Right atrium auricular region (tissue), 2 donors: ENCODE results near the gene PTCD1. TPM values are rescaled to one million over a fixed set of nuclear protein-coding genes. Genes with fewer than 3 reads are reported as not detected.

ENCODE experiments used
- DNase-seq: peaks from one replicate; pipeline ENCODE4 v3.0.0-alpha.2; 2019; ENCODE audit warnings: low spot score
- H3K27ac ChIP-seq, 2 donors: fragments of 200-600 bp; sonication (generic); 1 replicate in 1 of 2; 2 replicates in 1 of 2; pipeline ENCODE4 v1.5.1; 2016 to 2019
- H3K27me3 ChIP-seq, 2 donors: fragments of 200-600 bp; sonication (generic); one replicate each; pipeline versions ENCODE4 v1.5.1 to v1.6.0; 2017 to 2019
- H3K36me3 ChIP-seq: fragments of 200-600 bp; sonication (generic); one replicate; pipeline ENCODE4 v1.5.1; 2016
- H3K4me1 ChIP-seq, 2 donors: fragments of 200-600 bp; sonication (generic); one replicate each; pipeline versions ENCODE4 v1.5.1 to v1.6.0; 2017 to 2019
- H3K4me3 ChIP-seq, 2 donors: fragments of 200-600 bp; sonication (generic); 1 replicate in 1 of 2; 2 replicates in 1 of 2; pipeline ENCODE4 v1.5.1; 2017 to 2019; ENCODE audit warnings: mild to moderate bottlenecking in 1 of 2, moderate library complexity in 1 of 2
- H3K9me3 ChIP-seq, 2 donors: fragments of 200-600 bp; sonication (generic); one replicate each; pipeline ENCODE4 v1.5.1; 2019
- total RNA-seq, 2 donors: library from RNA; depleted of rRNA; stranded (reverse); fragments of >200 nt; gene quantifications; one replicate each; pipeline ENCODE4 v1.1.0, GENCODE V29; 2016
- TF ChIP-seq, protein P1 (sequence below), 2 donors: fragments of 200-600 bp; sonication (generic); IDR thresholded peaks; one replicate each; pipeline ENCODE4 v1.5.1; 2019; ENCODE audit warnings: antibody characterized with exemption in 2 of 2

PTCD1 gene
- total RNA-seq, 2 donors from 2014 or later, result 4.6 to 5.3 TPM

- peaks cover 32% of the 10 kb centered on the region for H3K36me3 ChIP-seq
- H3K9me3 ChIP-seq, result no peaks in the 10 kb centered on the region
- no peak for DNase-seq
- TF ChIP-seq, protein P1, sequence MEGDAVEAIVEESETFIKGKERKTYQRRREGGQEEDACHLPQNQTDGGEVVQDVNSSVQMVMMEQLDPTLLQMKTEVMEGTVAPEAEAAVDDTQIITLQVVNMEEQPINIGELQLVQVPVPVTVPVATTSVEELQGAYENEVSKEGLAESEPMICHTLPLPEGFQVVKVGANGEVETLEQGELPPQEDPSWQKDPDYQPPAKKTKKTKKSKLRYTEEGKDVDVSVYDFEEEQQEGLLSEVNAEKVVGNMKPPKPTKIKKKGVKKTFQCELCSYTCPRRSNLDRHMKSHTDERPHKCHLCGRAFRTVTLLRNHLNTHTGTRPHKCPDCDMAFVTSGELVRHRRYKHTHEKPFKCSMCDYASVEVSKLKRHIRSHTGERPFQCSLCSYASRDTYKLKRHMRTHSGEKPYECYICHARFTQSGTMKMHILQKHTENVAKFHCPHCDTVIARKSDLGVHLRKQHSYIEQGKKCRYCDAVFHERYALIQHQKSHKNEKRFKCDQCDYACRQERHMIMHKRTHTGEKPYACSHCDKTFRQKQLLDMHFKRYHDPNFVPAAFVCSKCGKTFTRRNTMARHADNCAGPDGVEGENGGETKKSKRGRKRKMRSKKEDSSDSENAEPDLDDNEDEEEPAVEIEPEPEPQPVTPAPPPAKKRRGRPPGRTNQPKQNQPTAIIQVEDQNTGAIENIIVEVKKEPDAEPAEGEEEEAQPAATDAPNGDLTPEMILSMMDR (IDR thresholded peaks at IDR 0.05), result no peak
- no peaks in the 10 kb centered on the region for H3K27me3 ChIP-seq
- H3K27ac ChIP-seq, result no peak overlapping the region
- H3K4me1 ChIP-seq, result peaks cover 0 to 36% of the 10 kb centered on the region in 2 donors
- no peak overlapping the region for H3K4me3 ChIP-seq
These were observed 32.0 kb downstream of the PTCD1 start for GRCh38 chr7:99406557-99406956.

GRCh38 chr7:99404977-99405320, 33.6 kb downstream of the PTCD1 start:
- H3K9me3 ChIP-seq, result no peaks in the 10 kb centered on the region
- no peak overlapping the region for H3K27ac ChIP-seq
- peaks cover 0 to 29% of the 10 kb centered on the region in 2 donors for H3K4me1 ChIP-seq
- H3K27me3 ChIP-seq, result no peaks in the 10 kb centered on the region
- H3K36me3 ChIP-seq, result peaks cover 36% of the 10 kb centered on the region
- TF ChIP-seq, protein P1 (IDR thresholded peaks at IDR 0.05), result no peak
- H3K4me3 ChIP-seq, result no peak overlapping the region
- DNase-seq, result no peak

- Histone ChIP-seq H3K4me1 (peaks cover 0 to 24% of the 10 kb centered on the region in 2 donors), H3K4me3 (no peak overlapping the region), H3K27ac (no peak overlapping the region), H3K27me3 (no peaks in the 10 kb centered on the region), H3K36me3 (peaks cover 41% of the 10 kb centered on the region), H3K9me3 (no peaks in the 10 kb centered on the region)
- TF ChIP-seq, protein P1 (IDR thresholded peaks at IDR 0.05), result no peak
- no peak for DNase-seq
These were observed 34.2 kb downstream of the PTCD1 start for GRCh38 chr7:99404235-99404976.

- Histone ChIP-seq H3K27me3 (no peaks in the 10 kb centered on the region), H3K36me3 (peaks cover 46% of the 10 kb centered on the region), H3K4me1 (peaks cover 0 to 22% of the 10 kb centered on the region in 2 donors), H3K4me3 (no peak overlapping the region), H3K9me3 (no peaks in the 10 kb centered on the region), H3K27ac (no peak overlapping the region)
- TF ChIP-seq, protein P1 (IDR thresholded peaks at IDR 0.05), result no peak
- no peak for DNase-seq
These were observed 34.8 kb downstream of the PTCD1 start for GRCh38 chr7:99403764-99404163.

- H3K36me3 ChIP-seq, result peaks cover 55% of the 10 kb centered on the region
These were observed 35.7 kb downstream of the PTCD1 start for GRCh38 chr7:99402854-99403253.

More at GRCh38 chr7:99402854-99403253, 35.7 kb downstream of the PTCD1 start:
- DNase-seq, result no peak
- Histone ChIP-seq H3K27ac (no peak overlapping the region), H3K4me3 (no peak overlapping the region), H3K4me1 (peaks cover 0 to 22% of the 10 kb centered on the region in 2 donors), H3K27me3 (no peaks in the 10 kb centered on the region), H3K9me3 (no peaks in the 10 kb centered on the region)
- TF ChIP-seq, protein P1 (IDR thresholded peaks at IDR 0.05), result no peak
